Measurements from ENCODE around the gene FRY. TPM values are rescaled to one million over a fixed set of nuclear protein-coding genes. Genes with fewer than 3 reads are reported as not detected.

The FRY gene
- total RNA-seq, 4 donors from 2014 or later: 6.7 to 106 (median 14.1) TPM

DNA sequence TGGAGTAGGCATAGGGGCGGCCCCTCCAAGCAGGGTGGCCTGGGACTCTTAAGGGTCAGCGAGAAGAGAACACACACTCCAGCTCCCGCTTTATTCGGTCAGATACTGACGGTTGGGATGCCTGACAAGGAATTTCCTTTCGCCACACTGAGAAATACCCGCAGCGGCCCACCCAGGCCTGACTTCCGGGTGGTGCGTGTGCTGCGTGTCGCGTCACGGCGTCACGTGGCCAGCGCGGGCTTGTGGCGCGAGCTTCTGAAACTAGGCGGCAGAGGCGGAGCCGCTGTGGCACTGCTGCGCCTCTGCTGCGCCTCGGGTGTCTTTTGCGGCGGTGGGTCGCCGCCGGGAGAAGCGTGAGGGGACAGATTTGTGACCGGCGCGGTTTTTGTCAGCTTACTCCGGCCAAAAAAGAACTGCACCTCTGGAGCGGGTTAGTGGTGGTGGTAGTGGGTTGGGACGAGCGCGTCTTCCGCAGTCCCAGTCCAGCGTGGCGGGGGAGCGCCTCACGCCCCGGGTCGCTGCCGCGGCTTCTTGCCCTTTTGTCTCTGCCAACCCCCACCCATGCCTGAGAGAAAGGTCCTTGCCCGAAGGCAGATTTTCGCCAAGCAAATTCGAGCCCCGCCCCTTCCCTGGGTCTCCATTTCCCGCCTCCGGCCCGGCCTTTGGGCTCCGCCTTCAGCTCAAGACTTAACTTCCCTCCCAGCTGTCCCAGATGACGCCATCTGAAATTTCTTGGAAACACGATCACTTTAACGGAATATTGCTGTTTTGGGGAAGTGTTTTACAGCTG, 283.9 kb downstream of the FRY start, which contains the start of the genes BRCA2 and ZAR1L:
Gene BRCA2, plus strand, starts transcription at position 271 of the 790 bp plus-strand sequence. CDS start 953 bp downstream, outside the sequence.
Gene ZAR1L, minus strand, starts transcription at position 126 of the 790 bp plus-strand sequence. CDS start 3,438 bp downstream, outside the sequence.
- Histone ChIP-seq H3K27me3 (no peaks in the 10 kb centered on the region), H3K4me3 (peak within 1 kb of the TSS; percentile 70 to 85 (median 78)), H3K36me3 (no peaks in the 10 kb centered on the region), H3K9me3 (no peaks in the 10 kb centered on the region), H3K27ac (peak within 1 kb of the TSS; percentile 87 to 99 (median 93)), H3K4me1 (peaks cover 0 to 3% (median 0%) of the 10 kb centered on the region in 4 donors)
- TF ChIP-seq POLR2A (IDR thresholded peaks at IDR 0.05): peak; percentile 51 to 60
- TF ChIP-seq, protein P1, sequence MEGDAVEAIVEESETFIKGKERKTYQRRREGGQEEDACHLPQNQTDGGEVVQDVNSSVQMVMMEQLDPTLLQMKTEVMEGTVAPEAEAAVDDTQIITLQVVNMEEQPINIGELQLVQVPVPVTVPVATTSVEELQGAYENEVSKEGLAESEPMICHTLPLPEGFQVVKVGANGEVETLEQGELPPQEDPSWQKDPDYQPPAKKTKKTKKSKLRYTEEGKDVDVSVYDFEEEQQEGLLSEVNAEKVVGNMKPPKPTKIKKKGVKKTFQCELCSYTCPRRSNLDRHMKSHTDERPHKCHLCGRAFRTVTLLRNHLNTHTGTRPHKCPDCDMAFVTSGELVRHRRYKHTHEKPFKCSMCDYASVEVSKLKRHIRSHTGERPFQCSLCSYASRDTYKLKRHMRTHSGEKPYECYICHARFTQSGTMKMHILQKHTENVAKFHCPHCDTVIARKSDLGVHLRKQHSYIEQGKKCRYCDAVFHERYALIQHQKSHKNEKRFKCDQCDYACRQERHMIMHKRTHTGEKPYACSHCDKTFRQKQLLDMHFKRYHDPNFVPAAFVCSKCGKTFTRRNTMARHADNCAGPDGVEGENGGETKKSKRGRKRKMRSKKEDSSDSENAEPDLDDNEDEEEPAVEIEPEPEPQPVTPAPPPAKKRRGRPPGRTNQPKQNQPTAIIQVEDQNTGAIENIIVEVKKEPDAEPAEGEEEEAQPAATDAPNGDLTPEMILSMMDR (IDR thresholded peaks at IDR 0.05): peak in 1 of 6 experiments; percentile 3
- peak; percentile 91 to 96 (median 93) for DNase-seq

DNA sequence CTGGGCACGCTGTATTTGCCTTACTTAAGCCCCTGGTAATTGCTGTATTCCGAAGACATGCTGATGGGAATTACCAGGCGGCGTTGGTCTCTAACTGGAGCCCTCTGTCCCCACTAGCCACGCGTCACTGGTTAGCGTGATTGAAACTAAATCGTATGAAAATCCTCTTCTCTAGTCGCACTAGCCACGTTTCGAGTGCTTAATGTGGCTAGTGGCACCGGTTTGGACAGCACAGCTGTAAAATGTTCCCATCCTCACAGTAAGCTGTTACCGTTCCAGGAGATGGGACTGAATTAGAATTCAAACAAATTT, 284.4 kb downstream of the FRY start:
- TF ChIP-seq POLR2A (IDR thresholded peaks at IDR 0.05): no peak
- TF ChIP-seq, protein P1 (IDR thresholded peaks at IDR 0.05): no peak
- Histone ChIP-seq H3K27me3 (no peaks in the 10 kb centered on the region), H3K4me1 (peaks cover 0 to 3% (median 0%) of the 10 kb centered on the region in 4 donors), H3K27ac (peak overlapping the region; percentile 87 to 99 (median 93)), H3K9me3 (no peaks in the 10 kb centered on the region), H3K36me3 (no peaks in the 10 kb centered on the region), H3K4me3 (peak overlapping the region; percentile 70 to 85 (median 78))
- DNase-seq: no peak

DNA sequence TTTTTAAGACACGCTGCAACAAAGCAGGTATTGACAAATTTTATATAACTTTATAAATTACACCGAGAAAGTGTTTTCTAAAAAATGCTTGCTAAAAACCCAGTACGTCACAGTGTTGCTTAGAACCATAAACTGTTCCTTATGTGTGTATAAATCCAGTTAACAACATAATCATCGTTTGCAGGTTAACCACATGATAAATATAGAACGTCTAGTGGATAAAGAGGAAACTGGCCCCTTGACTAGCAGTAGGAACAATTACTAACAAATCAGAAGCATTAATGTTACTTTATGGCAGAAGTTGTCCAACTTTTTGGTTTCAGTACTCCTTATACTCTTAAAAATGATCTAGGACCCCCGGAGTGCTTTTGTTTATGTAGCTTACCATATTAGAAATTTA, 284.9 kb downstream of the FRY start:
- Histone ChIP-seq H3K36me3 (no peaks in the 10 kb centered on the region), H3K27ac (peak overlapping the region in 2 of 4 donors; percentile 87 to 92), H3K27me3 (no peaks in the 10 kb centered on the region), H3K9me3 (no peaks in the 10 kb centered on the region), H3K4me1 (peaks cover 0 to 3% (median 0%) of the 10 kb centered on the region in 4 donors), H3K4me3 (peak overlapping the region in 2 of 4 donors; percentile 73 to 83)
- TF ChIP-seq POLR2A (IDR thresholded peaks at IDR 0.05): no peak
- TF ChIP-seq, protein P1 (IDR thresholded peaks at IDR 0.05): no peak
- DNase-seq: no peak

DNA sequence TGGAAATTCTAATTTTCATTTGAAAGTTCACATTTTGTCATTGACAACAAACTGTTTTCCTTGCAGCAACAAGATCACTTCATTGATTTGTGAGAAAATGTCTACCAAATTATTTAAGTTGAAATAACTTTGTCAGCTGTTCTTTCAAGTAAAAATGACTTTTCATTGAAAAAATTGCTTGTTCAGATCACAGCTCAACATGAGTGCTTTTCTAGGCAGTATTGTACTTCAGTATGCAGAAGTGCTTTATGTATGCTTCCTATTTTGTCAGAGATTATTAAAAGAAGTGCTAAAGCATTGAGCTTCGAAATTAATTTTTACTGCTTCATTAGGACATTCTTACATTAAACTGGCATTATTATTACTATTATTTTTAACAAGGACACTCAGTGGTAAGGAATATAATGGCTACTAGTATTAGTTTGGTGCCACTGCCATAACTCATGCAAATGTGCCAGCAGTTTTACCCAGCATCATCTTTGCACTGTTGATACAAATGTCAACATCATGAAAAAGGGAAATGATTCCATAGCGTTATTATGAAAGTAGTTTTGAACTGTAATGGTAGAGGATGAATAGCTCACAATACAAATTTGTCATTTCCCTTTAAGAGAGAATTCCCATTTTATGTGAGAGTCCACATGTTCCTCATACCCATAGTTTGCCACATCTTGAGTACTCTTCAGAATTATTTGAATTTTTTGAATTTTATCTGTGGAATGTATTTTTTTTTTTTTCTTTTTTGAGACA, 286.3 kb downstream of the FRY start:
- Histone ChIP-seq H3K36me3 (no peaks in the 10 kb centered on the region), H3K9me3 (no peaks in the 10 kb centered on the region), H3K27me3 (no peaks in the 10 kb centered on the region), H3K4me1 (peaks cover 0 to 3% (median 0%) of the 10 kb centered on the region in 4 donors), H3K4me3 (no peak overlapping the region), H3K27ac (no peak overlapping the region)
- no peak for DNase-seq
- TF ChIP-seq POLR2A (IDR thresholded peaks at IDR 0.05): no peak
- TF ChIP-seq, protein P1 (IDR thresholded peaks at IDR 0.05): no peak

DNA sequence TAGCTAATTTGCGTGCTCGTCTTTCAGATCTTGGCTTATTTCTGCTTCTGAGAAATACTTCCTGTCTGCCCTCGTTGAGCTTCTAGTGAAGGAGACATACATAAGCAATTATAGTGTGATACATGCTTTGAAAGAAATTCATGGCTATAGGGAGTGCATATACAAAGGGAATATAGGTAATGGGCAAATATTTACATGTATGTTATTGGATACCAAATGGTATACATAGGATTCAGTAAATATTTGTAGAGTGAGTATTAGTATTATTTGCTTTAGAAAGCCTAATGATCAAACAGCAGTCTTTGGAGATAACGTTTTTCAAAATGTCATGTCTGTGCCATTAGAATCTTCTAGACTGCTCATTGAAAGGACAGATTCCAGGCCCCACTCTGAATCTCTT, 289.0 kb downstream of the FRY start:
- no peaks in the 10 kb centered on the region for H3K36me3 ChIP-seq
- H3K27me3 ChIP-seq: no peaks in the 10 kb centered on the region
- H3K4me3 ChIP-seq: no peak overlapping the region
- TF ChIP-seq, protein P1 (IDR thresholded peaks at IDR 0.05): no peak
- no peak for TF ChIP-seq POLR2A (IDR thresholded peaks at IDR 0.05)
- no peak for DNase-seq
- no peaks in the 10 kb centered on the region for H3K9me3 ChIP-seq
- H3K4me1 ChIP-seq: no peaks in the 10 kb centered on the region
- H3K27ac ChIP-seq: no peak overlapping the region

Measured in Peyer's patch (tissue), 4 donors.